Gastrocnemius medialis (tissue), 4 donors: ENCODE data around the gene UBE2J1.

ENCODE experiments used
- CTCF ChIP-seq, 5 experiments: fragments of 450-650 bp in 3 of 5; fragments of 200-600 bp in 2 of 5; sonication (generic) in 2 of 5; IDR thresholded peaks in 4 of 5; conservative IDR thresholded peaks in 1 of 5; 1 replicate in 4 of 5; 2 replicates in 1 of 5; pipeline ENCODE4 v1.5.1; 2016 to 2019; ENCODE audit warnings: antibody characterized with exemption in 5 of 5, mild to moderate bottlenecking in 3 of 5, moderate library complexity in 3 of 5
- POLR2A ChIP-seq, 2 donors: fragments of 450-650 bp; IDR thresholded peaks; one replicate each; pipeline ENCODE4 v1.6.1; 2017; ENCODE audit warnings: antibody characterized with exemption in 2 of 2, mild to moderate bottlenecking in 2 of 2, moderate library complexity in 2 of 2

DNA sequence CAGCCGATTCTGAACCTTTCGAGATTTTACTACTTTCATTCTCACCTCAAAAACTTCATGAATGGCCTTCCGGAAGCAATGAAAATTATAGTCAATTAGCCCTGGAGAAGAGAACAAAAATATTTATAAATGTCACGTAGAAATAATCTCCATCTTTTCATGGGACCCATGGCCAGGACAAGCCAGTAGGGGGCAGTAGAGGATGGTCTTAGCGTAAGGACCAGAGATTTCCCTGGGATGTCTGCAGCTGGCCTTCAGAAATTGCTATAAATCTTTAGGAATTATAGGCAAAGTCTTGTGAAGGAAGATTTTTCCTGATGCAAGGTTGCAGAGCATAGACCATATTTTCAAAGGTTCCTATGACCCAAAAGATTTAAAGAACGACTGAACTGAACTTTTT, 15.6 kb upstream of the UBE2J1 start:
- TF ChIP-seq CTCF (IDR thresholded peaks at IDR 0.05 in 4 of 5, conservative IDR thresholded peaks at IDR 0.05 in 1 of 5) (peak; percentile 58 to 89 (median 75)), POLR2A (IDR thresholded peaks at IDR 0.05) (no peak)
